Neural progenitor cell (in vitro differentiated cells): ENCODE measurements around the gene ZNF732. TPM values are rescaled to one million over a fixed set of nuclear protein-coding genes. Genes with fewer than 3 reads are reported as not detected.
A peak's percentile ranks its signal among the peaks of the same experiment; 100 is the strongest.

Source experiments
- DNase-seq: peaks from one replicate; pipeline ENCODE4 v3.0.0-alpha.2; 2016; ENCODE audit warnings: low spot score
- H2AFZ ChIP-seq: fragments of 200-600 bp; sonication (generic); replicated peaks from 2 replicates; pipeline ENCODE4 v1.6.1; 2016; ENCODE audit warnings: antibody characterized with exemption
- H3F3A ChIP-seq: fragments of 200-600 bp; sonication (generic); 2 replicates; pipeline ENCODE4 v1.6.1; 2016; ENCODE audit warnings: antibody characterized with exemption, low read depth
- H3K27ac ChIP-seq: fragments of 200-600 bp; sonication (generic); 2 replicates; pipeline ENCODE4 v1.5.1; 2016; ENCODE audit warnings: mild to moderate bottlenecking
- H3K27me3 ChIP-seq: fragments of 200-600 bp; sonication (generic); 2 replicates; pipeline ENCODE4 v1.6.1; 2016; ENCODE audit warnings: mild to moderate bottlenecking, moderate library complexity
- H3K36me3 ChIP-seq: fragments of 200-600 bp; sonication (generic); 2 replicates; pipeline ENCODE4 v1.5.1; 2016
- H3K4me1 ChIP-seq: fragments of 200-600 bp; sonication (generic); 2 replicates; pipeline ENCODE4 v1.6.1; 2016; ENCODE audit warnings: mixed run types
- H3K4me2 ChIP-seq: fragments of 200-600 bp; sonication (generic); 2 replicates; pipeline ENCODE4 v1.6.1; 2016
- H3K4me3 ChIP-seq: fragments of 200-600 bp; sonication (generic); 2 replicates; pipeline ENCODE4 v1.5.1; 2016
- H3K79me2 ChIP-seq: fragments of 200-600 bp; sonication (generic); 2 replicates; pipeline ENCODE4 v1.6.1; 2016; ENCODE audit warnings: low read depth
- H3K9ac ChIP-seq: fragments of 200-600 bp; sonication (generic); 2 replicates; pipeline ENCODE4 v1.6.1; 2016
- H3K9me3 ChIP-seq: fragments of 200-600 bp; sonication (generic); 2 replicates; pipeline ENCODE4 v1.5.1; 2016; ENCODE audit warnings: low read depth
- H4K20me1 ChIP-seq: fragments of 200-600 bp; sonication (generic); 2 replicates; pipeline ENCODE4 v1.6.1; 2016; ENCODE audit warnings: low read depth
- H3K27ac Mint-ChIP-seq: 3 replicates; pipeline ENCODE4 v1.8.0; 2021; ENCODE audit warnings: mixed read lengths
- H3K27me3 Mint-ChIP-seq: 2 replicates; pipeline ENCODE4 v1.8.0; 2022; ENCODE audit warnings: low read depth, mild to moderate bottlenecking, inconsistent platforms, moderate library complexity, mixed read lengths; ENCODE audit not compliant: insufficient read depth
- H3K36me3 Mint-ChIP-seq: 3 replicates; pipeline ENCODE4 v1.8.0; 2021; ENCODE audit warnings: mixed read lengths
- H3K4me1 Mint-ChIP-seq: 3 replicates; pipeline ENCODE4 v1.8.0; 2021; ENCODE audit warnings: mixed read lengths
- H3K4me3 Mint-ChIP-seq: 3 replicates; pipeline ENCODE4 v1.8.0; 2021; ENCODE audit warnings: mild to moderate bottlenecking, moderate library complexity, mixed read lengths
- H3K9me3 Mint-ChIP-seq: 3 replicates; pipeline ENCODE4 v1.8.0; 2020; ENCODE audit warnings: mixed read lengths
- CTCF ChIP-seq: fragments of 200-600 bp; sonication (generic); IDR thresholded peaks from 2 replicates; pipeline ENCODE4 v1.5.1; 2017; ENCODE audit warnings: antibody characterized with exemption, mild to moderate bottlenecking
- EZH2 ChIP-seq: fragments of 200-600 bp; sonication (generic); IDR thresholded peaks from 2 replicates; pipeline ENCODE4 v1.6.1; 2017; ENCODE audit warnings: antibody characterized with exemption, mild to moderate bottlenecking, moderate library complexity
- EZH2phosphoT487 ChIP-seq: fragments of 200-600 bp; sonication (generic); IDR thresholded peaks from 2 replicates; pipeline ENCODE4 v1.6.1; 2017; ENCODE audit warnings: antibody characterized with exemption
- total RNA-seq: library from RNA; depleted of rRNA; stranded (reverse); fragments of >200 nt; gene quantifications from 2 replicates; pipeline ENCODE4 v1.2.3, GENCODE V29; 2015; ENCODE audit warnings: low replicate concordance

Gene ZNF732
- total RNA-seq, 1 donor from 2014 or later = not detected

DNA sequence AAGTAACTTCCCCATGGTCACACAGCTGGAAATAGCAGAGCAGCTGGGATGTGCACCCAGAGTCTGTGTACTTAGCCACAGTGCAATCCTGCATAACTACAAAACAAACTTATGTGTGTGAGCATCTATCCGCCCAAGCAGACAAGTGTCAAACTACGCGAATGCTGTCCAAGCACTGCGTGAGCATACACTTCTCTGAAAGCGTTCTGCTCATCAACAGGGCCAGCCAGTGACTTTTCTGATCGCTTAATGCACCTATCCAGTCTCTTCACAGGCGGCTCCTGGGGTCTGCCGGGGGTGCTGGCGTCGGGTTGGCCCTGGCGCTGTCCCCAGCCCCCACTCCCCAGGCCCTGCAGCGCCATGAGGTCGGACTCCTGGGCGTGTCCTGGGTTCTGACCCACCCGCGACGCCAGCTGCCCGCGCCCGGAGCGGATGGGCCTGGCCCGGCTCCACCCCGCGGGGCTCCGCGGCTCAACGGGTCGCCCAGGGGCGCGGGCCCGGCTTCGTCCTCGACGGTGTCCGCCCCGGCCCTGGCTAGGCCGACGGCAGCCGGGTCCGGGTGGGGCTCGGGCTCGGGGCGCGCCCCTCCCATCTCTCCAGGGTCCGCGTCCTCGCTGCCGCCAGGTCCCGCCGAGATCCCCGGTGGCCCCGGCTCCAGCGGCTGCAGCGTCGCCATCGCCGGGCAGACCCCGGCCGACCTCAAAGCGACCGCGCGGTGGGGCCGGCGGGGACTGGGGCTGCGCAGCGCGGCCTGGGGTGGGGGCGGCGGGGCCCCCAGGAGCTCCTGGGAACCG lies 31.0 kb upstream of the ZNF732 start:
- Histone ChIP-seq H3K27ac (no peak overlapping the region), H3K4me1 (no peaks in the 10 kb centered on the region), H3K27me3 (peaks cover 24% of the 10 kb centered on the region), H3K9ac (no peak overlapping the region), H2AFZ (peak overlapping the region; percentile 59), H3K79me2 (peaks cover 35% of the 10 kb centered on the region), H3K9me3 (peaks cover 1% of the 10 kb centered on the region), H4K20me1 (peaks cover 10% of the 10 kb centered on the region), H3K4me3 (peak overlapping the region; percentile 84), H3K36me3 (no peaks in the 10 kb centered on the region), H3K4me2 (peak overlapping the region; percentile 80), H3F3A (peaks cover 3% of the 10 kb centered on the region)
- Mint-ChIP-seq H3K27me3 (peaks cover 14% of the 10 kb centered on the region), H3K4me3 (peak overlapping the region; percentile 75), H3K27ac (no peak overlapping the region), H3K36me3 (peaks cover 35% of the 10 kb centered on the region), H3K4me1 (peaks cover 8% of the 10 kb centered on the region), H3K9me3 (peaks cover 64% of the 10 kb centered on the region)
- DNase-seq = peak; percentile 21
- TF ChIP-seq EZH2 = no peak
- TF ChIP-seq EZH2phosphoT487 = no peak
- no peak for TF ChIP-seq CTCF

DNA sequence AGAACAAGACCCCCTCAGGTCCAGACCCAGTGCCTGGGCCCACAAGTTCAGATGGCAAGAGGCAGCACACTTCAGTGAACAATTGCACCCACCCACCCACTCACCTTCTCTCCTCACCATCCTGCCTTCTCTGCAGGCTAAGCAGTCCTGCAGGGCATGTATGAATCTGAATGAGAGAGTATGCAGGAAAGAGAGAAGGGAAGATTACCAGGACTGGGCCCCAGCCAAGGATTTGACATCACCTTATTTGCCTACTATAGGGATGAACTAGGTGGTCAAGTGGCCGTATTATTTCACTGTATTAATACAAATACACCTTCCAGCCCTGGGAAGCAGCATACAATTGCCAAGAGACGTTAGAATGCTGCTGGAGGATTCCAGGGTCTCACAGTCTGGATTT lies 30.2 kb upstream of the ZNF732 start:
- peak overlapping the region; percentile 75 for H3K4me3 Mint-ChIP-seq
- Histone ChIP-seq H3K4me3 (no peak overlapping the region), H3K4me1 (no peaks in the 10 kb centered on the region), H3K9me3 (no peaks in the 10 kb centered on the region), H3K27me3 (peaks cover 24% of the 10 kb centered on the region), H3K4me2 (no peak overlapping the region), H4K20me1 (peaks cover 10% of the 10 kb centered on the region), H3K79me2 (peaks cover 27% of the 10 kb centered on the region), H3K27ac (no peak overlapping the region), H3K36me3 (no peaks in the 10 kb centered on the region), H3K9ac (no peak overlapping the region), H2AFZ (no peak overlapping the region), H3F3A (peaks cover 3% of the 10 kb centered on the region)
- H3K4me1 Mint-ChIP-seq = peaks cover 8% of the 10 kb centered on the region
- H3K36me3 Mint-ChIP-seq = peaks cover 29% of the 10 kb centered on the region
- H3K27ac Mint-ChIP-seq = no peak overlapping the region
- H3K9me3 Mint-ChIP-seq = peaks cover 57% of the 10 kb centered on the region
- peaks cover 14% of the 10 kb centered on the region for H3K27me3 Mint-ChIP-seq
- TF ChIP-seq EZH2 (no peak), CTCF (no peak), EZH2phosphoT487 (no peak)
- no peak for DNase-seq

DNA sequence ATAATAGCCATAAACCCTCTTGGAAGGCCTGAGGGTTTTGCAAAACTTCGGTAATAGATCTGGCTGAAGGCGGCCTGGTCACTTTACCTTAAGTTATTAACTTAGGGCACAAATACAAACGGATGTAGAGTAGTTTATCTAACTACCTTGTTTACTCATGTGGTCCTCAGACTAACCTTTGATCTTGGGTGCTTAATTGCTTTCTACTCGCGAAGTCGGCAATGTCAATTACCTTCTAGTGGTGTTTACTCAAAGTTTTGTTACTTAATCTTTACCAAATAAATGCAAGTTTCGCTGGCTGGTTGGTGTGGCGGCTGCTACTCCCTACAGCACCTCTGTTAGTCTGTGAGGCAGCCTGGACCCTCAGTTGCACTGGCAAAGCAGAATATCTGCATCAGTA lies 23.5 kb upstream of the ZNF732 start:
- peaks cover 6% of the 10 kb centered on the region for H3K27me3 Mint-ChIP-seq
- H3K9me3 Mint-ChIP-seq = peaks cover 34% of the 10 kb centered on the region
- H3K36me3 Mint-ChIP-seq = no peaks in the 10 kb centered on the region
- no peaks in the 10 kb centered on the region for H4K20me1 ChIP-seq
- H3K9ac ChIP-seq = no peak overlapping the region
- H3K27ac ChIP-seq = no peak overlapping the region
- H3K79me2 ChIP-seq = no peaks in the 10 kb centered on the region
- DNase-seq = no peak
- no peaks in the 10 kb centered on the region for H3K4me1 Mint-ChIP-seq
- no peaks in the 10 kb centered on the region for H3K27me3 ChIP-seq
- no peaks in the 10 kb centered on the region for H3F3A ChIP-seq
- no peak overlapping the region for H3K27ac Mint-ChIP-seq
- no peak overlapping the region for H3K4me2 ChIP-seq
- H3K4me3 Mint-ChIP-seq = no peak overlapping the region
- H3K36me3 ChIP-seq = no peaks in the 10 kb centered on the region
- TF ChIP-seq CTCF = no peak
- no peak for TF ChIP-seq EZH2phosphoT487
- no peak for TF ChIP-seq EZH2
- H3K4me3 ChIP-seq = no peak overlapping the region
- no peak overlapping the region for H2AFZ ChIP-seq
- no peaks in the 10 kb centered on the region for H3K4me1 ChIP-seq
- H3K9me3 ChIP-seq = peaks cover 3% of the 10 kb centered on the region
